NB4 (cell line): ENCODE data around the gene WIZ.

Source experiments
- POLR2A ChIP-seq: IDR thresholded peaks from 2 replicates; pipeline ENCODE4 v1.6.1; 2011; ENCODE audit warnings: mild to moderate bottlenecking; ENCODE audit not compliant: insufficient read length; ENCODE audit errors: extremely low read depth
- TF ChIP-seq, protein P1 (sequence below): IDR thresholded peaks from one replicate; pipeline ENCODE4 v1.5.1; 2012; ENCODE audit warnings: low read depth, low read length

DNA sequence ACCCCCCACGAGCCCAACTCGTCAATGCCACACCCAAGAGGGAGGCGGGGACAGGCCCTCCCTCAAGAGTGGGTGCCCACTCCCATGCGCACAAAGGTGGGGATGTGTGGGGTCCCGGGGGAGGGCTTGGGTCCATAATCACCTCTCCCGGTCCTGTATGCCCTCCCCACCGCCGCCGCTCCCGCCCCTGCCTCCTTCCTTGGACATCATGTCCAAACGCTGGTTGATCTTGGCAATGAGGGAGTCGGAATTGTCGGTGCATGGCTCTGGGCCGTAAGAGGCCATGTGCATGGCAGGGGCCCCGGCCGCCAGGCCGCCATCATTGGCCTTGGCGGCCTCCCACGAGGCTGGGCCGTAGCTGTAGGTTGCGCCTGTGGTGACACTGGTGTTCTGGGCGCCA lies 76.1 kb downstream of the WIZ start:
- TF ChIP-seq, protein P1, sequence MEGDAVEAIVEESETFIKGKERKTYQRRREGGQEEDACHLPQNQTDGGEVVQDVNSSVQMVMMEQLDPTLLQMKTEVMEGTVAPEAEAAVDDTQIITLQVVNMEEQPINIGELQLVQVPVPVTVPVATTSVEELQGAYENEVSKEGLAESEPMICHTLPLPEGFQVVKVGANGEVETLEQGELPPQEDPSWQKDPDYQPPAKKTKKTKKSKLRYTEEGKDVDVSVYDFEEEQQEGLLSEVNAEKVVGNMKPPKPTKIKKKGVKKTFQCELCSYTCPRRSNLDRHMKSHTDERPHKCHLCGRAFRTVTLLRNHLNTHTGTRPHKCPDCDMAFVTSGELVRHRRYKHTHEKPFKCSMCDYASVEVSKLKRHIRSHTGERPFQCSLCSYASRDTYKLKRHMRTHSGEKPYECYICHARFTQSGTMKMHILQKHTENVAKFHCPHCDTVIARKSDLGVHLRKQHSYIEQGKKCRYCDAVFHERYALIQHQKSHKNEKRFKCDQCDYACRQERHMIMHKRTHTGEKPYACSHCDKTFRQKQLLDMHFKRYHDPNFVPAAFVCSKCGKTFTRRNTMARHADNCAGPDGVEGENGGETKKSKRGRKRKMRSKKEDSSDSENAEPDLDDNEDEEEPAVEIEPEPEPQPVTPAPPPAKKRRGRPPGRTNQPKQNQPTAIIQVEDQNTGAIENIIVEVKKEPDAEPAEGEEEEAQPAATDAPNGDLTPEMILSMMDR: no peak
- TF ChIP-seq POLR2A: no peak
